Hematopoietic multipotent progenitor cell treated with erythropoietin and hydrocortisone succinate and interleukin-3 and kit ligand, for 6 days (in vitro differentiated cells): ENCODE results near the gene ZBED6.

Experiments
- DNase-seq: peaks from one replicate; pipeline ENCODE4 v3.0.0-alpha.2; 2015

Gene ZBED6

GRCh38 chr1:203842559-203842876 lies 47.1 kb downstream of the ZBED6 start:
- DNase-seq = no peak

DNA sequence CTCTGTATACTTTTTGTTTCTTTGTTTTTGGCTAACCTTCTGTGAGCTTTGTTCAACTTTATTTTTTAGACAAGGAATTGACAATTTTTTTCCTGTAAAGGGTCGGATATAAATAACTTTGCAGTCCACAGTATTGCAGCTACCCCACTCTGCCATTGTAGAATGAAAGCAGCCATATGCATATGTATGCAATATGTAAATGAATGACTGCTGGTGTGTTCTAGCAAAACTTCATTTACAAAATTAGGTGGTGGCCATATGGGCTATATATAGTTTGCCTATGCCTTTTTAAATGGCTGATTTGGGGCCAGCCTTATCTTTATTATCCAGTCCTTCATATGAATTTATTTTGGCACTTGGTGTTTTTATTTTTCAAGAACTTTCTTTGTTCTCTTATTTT lies 48.0 kb downstream of the ZBED6 start:
- no peak for DNase-seq
